Ishikawa (cell line): Measurements from ENCODE around the gene ZBTB6.

ENCODE experiments used
- CEBPB ChIP-seq: IDR thresholded peaks from 2 replicates; pipeline ENCODE4 v1.6.1; 2012
- CREB1 ChIP-seq: IDR thresholded peaks from 2 replicates; pipeline ENCODE4 v1.6.1; 2012; ENCODE audit warnings: low read depth
- NFIC ChIP-seq: IDR thresholded peaks from 2 replicates; pipeline ENCODE4 v1.6.1; 2012
- RAD21 ChIP-seq: IDR thresholded peaks from 2 replicates; pipeline ENCODE4 v1.6.1; 2012; ENCODE audit warnings: low read depth
- TCF12 ChIP-seq: IDR thresholded peaks from 2 replicates; pipeline ENCODE4 v1.6.1; 2012; ENCODE audit warnings: low read depth
- TEAD4 ChIP-seq: IDR thresholded peaks from 2 replicates; pipeline ENCODE4 v1.6.1; 2012
- TF ChIP-seq, protein P1 (sequence below): IDR thresholded peaks from 2 replicates; pipeline ENCODE4 v1.6.1; 2012

The ZBTB6 gene

DNA sequence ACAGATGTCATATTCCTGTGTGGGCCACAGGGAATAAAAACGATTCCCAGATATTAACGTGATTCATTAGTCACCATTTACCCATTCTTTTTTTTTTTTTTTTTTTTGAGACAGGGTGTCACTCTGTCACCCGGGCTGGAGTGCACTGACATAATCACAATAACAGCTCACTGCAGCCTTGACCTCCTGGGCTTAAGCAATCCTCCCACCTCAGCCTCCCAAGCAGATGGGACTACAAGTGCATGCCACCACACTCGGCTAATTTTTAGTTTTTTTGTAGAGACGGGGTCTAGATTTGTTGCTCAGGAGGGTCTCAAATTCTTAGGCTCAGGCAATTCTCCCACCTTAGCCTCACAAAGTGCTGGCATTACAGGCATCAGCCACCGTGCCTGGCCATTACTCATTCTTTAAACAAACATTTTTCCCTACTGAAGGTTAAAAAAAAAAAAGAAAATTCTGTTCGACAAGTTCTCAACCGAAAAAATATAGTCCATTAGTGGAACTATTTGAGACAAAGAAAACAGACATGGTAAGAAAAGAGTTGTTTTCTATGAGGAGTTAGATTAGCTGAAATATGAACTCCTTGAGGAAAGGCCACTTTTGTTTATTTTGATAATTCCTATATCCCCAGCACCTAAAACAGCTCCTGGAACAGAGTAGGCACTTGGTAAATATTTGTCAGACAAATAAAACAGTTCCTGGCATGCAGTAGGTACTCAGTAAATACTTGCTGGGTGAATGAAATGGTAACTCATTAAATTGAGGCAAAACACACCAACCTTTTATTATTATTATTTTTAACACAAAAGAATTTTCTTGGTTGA is 52.6 kb downstream of the ZBTB6 start:
- TF ChIP-seq RAD21: no peak
- no peak for TF ChIP-seq TEAD4
- no peak for TF ChIP-seq TCF12
- no peak for TF ChIP-seq NFIC
- TF ChIP-seq, protein P1, sequence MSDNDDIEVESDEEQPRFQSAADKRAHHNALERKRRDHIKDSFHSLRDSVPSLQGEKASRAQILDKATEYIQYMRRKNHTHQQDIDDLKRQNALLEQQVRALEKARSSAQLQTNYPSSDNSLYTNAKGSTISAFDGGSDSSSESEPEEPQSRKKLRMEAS: no peak
- no peak for TF ChIP-seq CEBPB
- TF ChIP-seq CREB1: no peak
